Tibial nerve (tissue), 4 donors: ENCODE data around the gene CA10. TPM values are rescaled to one million over a fixed set of nuclear protein-coding genes. Genes with fewer than 3 reads are reported as not detected.

Experiments
- DNase-seq, 2 donors: peaks; one replicate each; pipeline ENCODE4 v3.0.0-alpha.2; 2019; ENCODE audit warnings: low spot score in 2 of 2
- H3K27ac ChIP-seq, 4 donors: fragments of 200-600 bp; sonication (generic) in 3 of 4; one replicate each; pipeline ENCODE4 v1.5.1; 2017 to 2019; ENCODE audit warnings: mild to moderate bottlenecking in 1 of 4
- H3K27me3 ChIP-seq, 2 donors: fragments of 200-600 bp; sonication (generic) in 1 of 2; one replicate each; pipeline versions ENCODE4 v1.5.1 to v1.6.0; 2017 to 2019
- H3K36me3 ChIP-seq, 3 donors: fragments of 200-600 bp; sonication (generic); one replicate each; pipeline ENCODE4 v1.5.1; 2018 to 2019
- H3K4me1 ChIP-seq, 4 donors: fragments of 200-600 bp; sonication (generic) in 3 of 4; one replicate each; pipeline ENCODE4 v1.5.1; 2017 to 2019
- H3K4me3 ChIP-seq, 4 donors: fragments of 200-600 bp; sonication (generic) in 3 of 4; one replicate each; pipeline ENCODE4 v1.5.1; 2017 to 2019; ENCODE audit warnings: mild to moderate bottlenecking in 1 of 4, moderate library complexity in 1 of 4
- H3K9me3 ChIP-seq, 4 donors: fragments of 200-600 bp; sonication (generic) in 3 of 4; one replicate each; pipeline ENCODE4 v1.5.1; 2017 to 2019
- EP300 ChIP-seq, 2 donors: sonication (generic); formaldehyde crosslinking; IDR thresholded peaks; one replicate each; pipeline ENCODE4 v1.6.1; 2017; ENCODE audit warnings: antibody characterized with exemption in 2 of 2, mild to moderate bottlenecking in 1 of 2
- POLR2A ChIP-seq, 2 donors: fragments of 450-650 bp; IDR thresholded peaks; one replicate each; pipeline ENCODE4 v1.6.1; 2017; ENCODE audit warnings: antibody characterized with exemption in 2 of 2, mild to moderate bottlenecking in 2 of 2, moderate library complexity in 2 of 2
- WGBS, 2 donors: methylation state at CpG; one replicate each; pipeline ENCODE4 v1.1.5; 2018; 5-methylcytosine and 5-hydroxymethylcytosine counted together
- total RNA-seq, 4 donors: library from RNA; depleted of rRNA; stranded (reverse); fragments of >200 nt; gene quantifications; one replicate each; pipeline ENCODE4 v1.1.0, GENCODE V29; 2016
- TF ChIP-seq, protein P1 (sequence below), 5 experiments: fragments of 200-600 bp in 3 of 5; fragments of 450-650 bp in 2 of 5; sonication (generic) in 3 of 5; IDR thresholded peaks; one replicate each; pipeline ENCODE4 v1.5.1; 2016 to 2019; ENCODE audit warnings: antibody characterized with exemption in 5 of 5, mild to moderate bottlenecking in 3 of 5, moderate library complexity in 2 of 5

The CA10 gene
- total RNA-seq, 4 donors from 2014 or later, result not detected

DNA sequence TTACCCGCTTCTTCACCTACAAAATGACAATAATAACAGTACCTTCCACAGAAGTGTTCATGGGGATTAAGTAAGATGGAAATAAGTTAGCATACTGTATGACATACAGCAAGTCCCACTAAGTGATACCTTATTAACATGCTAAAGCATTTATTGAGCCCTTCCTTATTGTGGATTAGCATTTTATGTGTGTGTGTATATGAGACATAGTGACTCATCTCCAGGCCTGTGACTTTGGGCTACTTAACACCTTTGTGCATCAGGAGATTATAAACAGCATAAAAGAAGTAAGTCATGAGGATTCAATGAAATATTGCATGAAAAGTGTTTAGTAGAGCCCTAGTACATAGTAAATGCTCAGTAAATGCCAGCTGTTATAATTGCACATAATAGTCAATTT lies 52.9 kb downstream of the CA10 start:
- TF ChIP-seq, protein P1, sequence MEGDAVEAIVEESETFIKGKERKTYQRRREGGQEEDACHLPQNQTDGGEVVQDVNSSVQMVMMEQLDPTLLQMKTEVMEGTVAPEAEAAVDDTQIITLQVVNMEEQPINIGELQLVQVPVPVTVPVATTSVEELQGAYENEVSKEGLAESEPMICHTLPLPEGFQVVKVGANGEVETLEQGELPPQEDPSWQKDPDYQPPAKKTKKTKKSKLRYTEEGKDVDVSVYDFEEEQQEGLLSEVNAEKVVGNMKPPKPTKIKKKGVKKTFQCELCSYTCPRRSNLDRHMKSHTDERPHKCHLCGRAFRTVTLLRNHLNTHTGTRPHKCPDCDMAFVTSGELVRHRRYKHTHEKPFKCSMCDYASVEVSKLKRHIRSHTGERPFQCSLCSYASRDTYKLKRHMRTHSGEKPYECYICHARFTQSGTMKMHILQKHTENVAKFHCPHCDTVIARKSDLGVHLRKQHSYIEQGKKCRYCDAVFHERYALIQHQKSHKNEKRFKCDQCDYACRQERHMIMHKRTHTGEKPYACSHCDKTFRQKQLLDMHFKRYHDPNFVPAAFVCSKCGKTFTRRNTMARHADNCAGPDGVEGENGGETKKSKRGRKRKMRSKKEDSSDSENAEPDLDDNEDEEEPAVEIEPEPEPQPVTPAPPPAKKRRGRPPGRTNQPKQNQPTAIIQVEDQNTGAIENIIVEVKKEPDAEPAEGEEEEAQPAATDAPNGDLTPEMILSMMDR (IDR thresholded peaks at IDR 0.05), result no peak
- TF ChIP-seq EP300 (IDR thresholded peaks at IDR 0.05) (no peak), POLR2A (IDR thresholded peaks at IDR 0.05) (no peak)
- Histone ChIP-seq H3K4me3 (no peak overlapping the region), H3K4me1 (no peaks in the 10 kb centered on the region), H3K36me3 (no peaks in the 10 kb centered on the region), H3K27me3 (no peaks in the 10 kb centered on the region), H3K9me3 (no peaks in the 10 kb centered on the region), H3K27ac (no peak overlapping the region)
- WGBS, 2 donors, result 97 to 100% methylated on average over 1 of the region's 1 CpG
- no peak for DNase-seq

GRCh38 chr17:52096056-52096455 lies 62.5 kb downstream of the CA10 start:
- H3K4me3 ChIP-seq, result no peak overlapping the region
- TF ChIP-seq, protein P1 (IDR thresholded peaks at IDR 0.05), result no peak
- TF ChIP-seq POLR2A (IDR thresholded peaks at IDR 0.05) (no peak), EP300 (IDR thresholded peaks at IDR 0.05) (no peak)
- no peaks in the 10 kb centered on the region for H3K27me3 ChIP-seq
- H3K36me3 ChIP-seq, result no peaks in the 10 kb centered on the region
- DNase-seq, result no peak
- no peak overlapping the region for H3K27ac ChIP-seq
- H3K9me3 ChIP-seq, result no peaks in the 10 kb centered on the region
- H3K4me1 ChIP-seq, result no peaks in the 10 kb centered on the region

GRCh38 chr17:52084176-52084575 lies 74.3 kb downstream of the CA10 start:
- WGBS, 2 donors, result 70 to 86% methylated on average over 2 of the region's 2 CpGs
- Histone ChIP-seq H3K27me3 (no peaks in the 10 kb centered on the region), H3K4me3 (no peak overlapping the region), H3K27ac (no peak overlapping the region), H3K36me3 (no peaks in the 10 kb centered on the region), H3K9me3 (peaks cover 0 to 4% (median 0%) of the 10 kb centered on the region in 4 donors), H3K4me1 (no peaks in the 10 kb centered on the region)
- TF ChIP-seq POLR2A (IDR thresholded peaks at IDR 0.05), result no peak
- TF ChIP-seq, protein P1 (IDR thresholded peaks at IDR 0.05), result no peak
- TF ChIP-seq EP300 (IDR thresholded peaks at IDR 0.05), result no peak
- no peak for DNase-seq

- 76 to 80% methylated on average over 4 of the region's 4 CpGs for WGBS, 2 donors
These were observed 79.0 kb downstream of the CA10 start for GRCh38 chr17:52079496-52079895.

DNA sequence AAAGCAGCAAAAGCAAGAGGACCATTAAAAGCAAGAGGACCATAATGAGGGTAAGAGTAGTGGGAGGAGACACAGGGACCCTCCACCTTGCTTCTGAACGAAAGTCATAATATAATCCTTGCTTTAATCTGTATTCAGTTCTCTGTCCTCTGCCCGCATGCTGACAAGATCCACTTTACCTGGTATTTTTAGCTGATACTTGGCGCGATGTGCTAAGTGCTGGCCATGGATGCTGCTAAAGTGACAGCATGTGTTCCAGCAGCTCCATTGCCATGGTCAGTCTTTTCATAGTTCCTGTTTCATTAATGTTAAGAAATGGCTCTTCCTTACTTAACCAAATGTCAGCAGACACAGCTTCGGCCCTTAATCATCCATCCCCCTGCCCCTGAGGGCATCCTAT lies 86.8 kb downstream of the CA10 start:
- H3K4me3 ChIP-seq, result no peak overlapping the region
- H3K9me3 ChIP-seq, result no peaks in the 10 kb centered on the region
- H3K4me1 ChIP-seq, result no peaks in the 10 kb centered on the region
- no peaks in the 10 kb centered on the region for H3K27me3 ChIP-seq
- TF ChIP-seq, protein P1 (IDR thresholded peaks at IDR 0.05), result no peak
- TF ChIP-seq EP300 (IDR thresholded peaks at IDR 0.05), result no peak
- no peak for TF ChIP-seq POLR2A (IDR thresholded peaks at IDR 0.05)
- H3K36me3 ChIP-seq, result no peaks in the 10 kb centered on the region
- H3K27ac ChIP-seq, result no peak overlapping the region
- DNase-seq, result no peak
- WGBS, 2 donors, result 84 to 85% methylated on average over 5 of the region's 5 CpGs

More at GRCh38 chr17:52079496-52079895, 79.0 kb downstream of the CA10 start:
- Histone ChIP-seq H3K9me3 (peaks cover 0 to 4% (median 0%) of the 10 kb centered on the region in 4 donors), H3K27ac (no peak overlapping the region), H3K4me3 (no peak overlapping the region), H3K36me3 (no peaks in the 10 kb centered on the region), H3K4me1 (no peaks in the 10 kb centered on the region), H3K27me3 (no peaks in the 10 kb centered on the region)
- DNase-seq, result no peak
- TF ChIP-seq, protein P1 (IDR thresholded peaks at IDR 0.05), result no peak
- TF ChIP-seq EP300 (IDR thresholded peaks at IDR 0.05), result no peak
- no peak for TF ChIP-seq POLR2A (IDR thresholded peaks at IDR 0.05)
